ENCODE data around the gene SUCLA2.

Gene SUCLA2

GRCh38 chr13:47990427-47990826, 10.6 kb downstream of the SUCLA2 start:
- TF ChIP-seq EZH2 (IDR thresholded peaks at IDR 0.05; ENCODE audit: borderline replicate concordance, low read depth, low read length, severe bottlenecking) (no peak), CTCF (IDR thresholded peaks at IDR 0.05; ENCODE audit: borderline replicate concordance, extremely low read depth, low read length, poor library complexity, severe bottlenecking) (no peak)
- peaks cover 74% of the 10 kb centered on the region for H3K36me3 ChIP-seq (ENCODE audit: insufficient read depth, low read length)
- no peak overlapping the region for H3K27ac ChIP-seq (ENCODE audit: low read length)
- no peak overlapping the region for H3K9ac ChIP-seq (ENCODE audit: low read depth, low read length)
- no peak overlapping the region for H3K4me3 ChIP-seq (ENCODE audit: low read depth in 1 of 2, low read length in 2 of 2)
- H2AFZ ChIP-seq (ENCODE audit: low read depth, low read length): no peak overlapping the region
- H3K4me2 ChIP-seq (ENCODE audit: insufficient read depth, low read length): no peak overlapping the region
- H4K20me1 ChIP-seq (ENCODE audit: insufficient read depth, low read length): peaks cover 4% of the 10 kb centered on the region; the same call in 1 of the 2 replicates
- ATAC-seq (ENCODE audit: insufficient read depth, low read depth) (no peak), DNase-seq (no peak)
- peaks cover 39% of the 10 kb centered on the region for H3K79me2 ChIP-seq (ENCODE audit: insufficient read depth, low read length)
- H3K27me3 ChIP-seq (ENCODE audit: insufficient read depth, low read length, poor library complexity): no peaks in the 10 kb centered on the region
- H3K4me1 ChIP-seq (ENCODE audit: insufficient read depth, low read length): no peaks in the 10 kb centered on the region
- H3K9me3 ChIP-seq (ENCODE audit: insufficient read depth, low read length, severe bottlenecking): no peaks in the 10 kb centered on the region

GRCh38 chr13:47983070-47983469, 18.0 kb downstream of the SUCLA2 start:
- H2AFZ ChIP-seq (ENCODE audit: low read depth, low read length): no peak overlapping the region
- H3K4me3 ChIP-seq (ENCODE audit: low read depth in 1 of 2, low read length in 2 of 2): no peak overlapping the region
- no peaks in the 10 kb centered on the region for H3K9me3 ChIP-seq (ENCODE audit: insufficient read depth, low read length, severe bottlenecking)
- no peaks in the 10 kb centered on the region for H4K20me1 ChIP-seq (ENCODE audit: insufficient read depth, low read length)
- H3K4me2 ChIP-seq (ENCODE audit: insufficient read depth, low read length): no peak overlapping the region
- TF ChIP-seq CTCF (IDR thresholded peaks at IDR 0.05; ENCODE audit: borderline replicate concordance, extremely low read depth, low read length, poor library complexity, severe bottlenecking): no peak
- no peak for TF ChIP-seq EZH2 (IDR thresholded peaks at IDR 0.05; ENCODE audit: borderline replicate concordance, low read depth, low read length, severe bottlenecking)
- H3K4me1 ChIP-seq (ENCODE audit: insufficient read depth, low read length): no peaks in the 10 kb centered on the region
- no peaks in the 10 kb centered on the region for H3K27me3 ChIP-seq (ENCODE audit: insufficient read depth, low read length, poor library complexity)
- ATAC-seq (ENCODE audit: insufficient read depth, low read depth): no peak
- H3K27ac ChIP-seq (ENCODE audit: low read length): no peak overlapping the region
- H3K36me3 ChIP-seq (ENCODE audit: insufficient read depth, low read length): peaks cover 36% of the 10 kb centered on the region
- no peak for DNase-seq
- H3K79me2 ChIP-seq (ENCODE audit: insufficient read depth, low read length): no peaks in the 10 kb centered on the region; the same call in 1 of the 2 replicates
- H3K9ac ChIP-seq (ENCODE audit: low read depth, low read length): no peak overlapping the region

- no peak overlapping the region for H3K9ac ChIP-seq (ENCODE audit: low read depth, low read length)
- H3K9me3 ChIP-seq (ENCODE audit: insufficient read depth, low read length, severe bottlenecking): no peaks in the 10 kb centered on the region
- DNase-seq (no peak), ATAC-seq (ENCODE audit: insufficient read depth, low read depth) (no peak)
- H3K36me3 ChIP-seq (ENCODE audit: insufficient read depth, low read length): peaks cover 27% of the 10 kb centered on the region
- H3K27me3 ChIP-seq (ENCODE audit: insufficient read depth, low read length, poor library complexity): no peaks in the 10 kb centered on the region
- no peaks in the 10 kb centered on the region for H4K20me1 ChIP-seq (ENCODE audit: insufficient read depth, low read length)
- no peak for TF ChIP-seq EZH2 (IDR thresholded peaks at IDR 0.05; ENCODE audit: borderline replicate concordance, low read depth, low read length, severe bottlenecking)
- TF ChIP-seq CTCF (IDR thresholded peaks at IDR 0.05; ENCODE audit: borderline replicate concordance, extremely low read depth, low read length, poor library complexity, severe bottlenecking): no peak
- no peak overlapping the region for H2AFZ ChIP-seq (ENCODE audit: low read depth, low read length)
- no peaks in the 10 kb centered on the region for H3K4me1 ChIP-seq (ENCODE audit: insufficient read depth, low read length)
- no peak overlapping the region for H3K4me3 ChIP-seq (ENCODE audit: low read depth in 1 of 2, low read length in 2 of 2)
- no peak overlapping the region for H3K27ac ChIP-seq (ENCODE audit: low read length)
- peaks cover 11% of the 10 kb centered on the region; the same call in 1 of the 2 replicates for H3K79me2 ChIP-seq (ENCODE audit: insufficient read depth, low read length)
- H3K4me2 ChIP-seq (ENCODE audit: insufficient read depth, low read length): no peak overlapping the region
Observed at GRCh38 chr13:47976325-47976724, 24.7 kb downstream of the SUCLA2 start.

GRCh38 chr13:47964863-47965262, 36.2 kb downstream of the SUCLA2 start:
- Histone ChIP-seq H3K9me3 (ENCODE audit: insufficient read depth, low read length, severe bottlenecking) (peaks cover 28% of the 10 kb centered on the region), H3K27ac (ENCODE audit: low read length) (no peak overlapping the region), H4K20me1 (ENCODE audit: insufficient read depth, low read length) (no peaks in the 10 kb centered on the region), H3K36me3 (ENCODE audit: insufficient read depth, low read length) (peaks cover 91% of the 10 kb centered on the region), H3K4me3 (ENCODE audit: low read depth in 1 of 2, low read length in 2 of 2) (no peak overlapping the region), H2AFZ (ENCODE audit: low read depth, low read length) (no peak overlapping the region), H3K9ac (ENCODE audit: low read depth, low read length) (no peak overlapping the region), H3K27me3 (ENCODE audit: insufficient read depth, low read length, poor library complexity) (no peaks in the 10 kb centered on the region), H3K79me2 (ENCODE audit: insufficient read depth, low read length) (no peaks in the 10 kb centered on the region), H3K4me2 (ENCODE audit: insufficient read depth, low read length) (no peak overlapping the region), H3K4me1 (ENCODE audit: insufficient read depth, low read length) (no peaks in the 10 kb centered on the region)
- DNase-seq (no peak), ATAC-seq (ENCODE audit: insufficient read depth, low read depth) (no peak)
- TF ChIP-seq EZH2 (IDR thresholded peaks at IDR 0.05; ENCODE audit: borderline replicate concordance, low read depth, low read length, severe bottlenecking) (no peak), CTCF (IDR thresholded peaks at IDR 0.05; ENCODE audit: borderline replicate concordance, extremely low read depth, low read length, poor library complexity, severe bottlenecking) (no peak)
